Stomach (tissue), 4 donors: ENCODE measurements around the gene CLDN3.

ENCODE experiments used
- CTCF ChIP-seq, 7 experiments: fragments of 450-650 bp in 4 of 7; fragments of 200-600 bp in 3 of 7; sonication (generic) in 3 of 7; IDR thresholded peaks; one replicate each; pipeline ENCODE4 v1.5.1; 2016 to 2019; ENCODE audit warnings: antibody characterized with exemption in 7 of 7, control low read depth in 2 of 7, mild to moderate bottlenecking in 1 of 7
- POLR2A ChIP-seq, 4 donors: fragments of 450-650 bp; IDR thresholded peaks; one replicate each; pipeline ENCODE4 v1.6.1; 2016; ENCODE audit warnings: antibody characterized with exemption in 4 of 4, control low read depth in 2 of 4, mild to moderate bottlenecking in 1 of 4, moderate library complexity in 1 of 4

- TF ChIP-seq POLR2A (IDR thresholded peaks at IDR 0.05) (no peak), CTCF (IDR thresholded peaks at IDR 0.05) (no peak)
Observed at GRCh38 chr7:73723813-73724212, 46.3 kb downstream of the CLDN3 start.
